GDM1 (cell line): ENCODE data around the gene PIK3CD.

Source experiments
- DNase-seq: peaks from one replicate; lab custom pipeline; 2025; lab: John Stamatoyannopoulos, UW

The PIK3CD gene

DNA sequence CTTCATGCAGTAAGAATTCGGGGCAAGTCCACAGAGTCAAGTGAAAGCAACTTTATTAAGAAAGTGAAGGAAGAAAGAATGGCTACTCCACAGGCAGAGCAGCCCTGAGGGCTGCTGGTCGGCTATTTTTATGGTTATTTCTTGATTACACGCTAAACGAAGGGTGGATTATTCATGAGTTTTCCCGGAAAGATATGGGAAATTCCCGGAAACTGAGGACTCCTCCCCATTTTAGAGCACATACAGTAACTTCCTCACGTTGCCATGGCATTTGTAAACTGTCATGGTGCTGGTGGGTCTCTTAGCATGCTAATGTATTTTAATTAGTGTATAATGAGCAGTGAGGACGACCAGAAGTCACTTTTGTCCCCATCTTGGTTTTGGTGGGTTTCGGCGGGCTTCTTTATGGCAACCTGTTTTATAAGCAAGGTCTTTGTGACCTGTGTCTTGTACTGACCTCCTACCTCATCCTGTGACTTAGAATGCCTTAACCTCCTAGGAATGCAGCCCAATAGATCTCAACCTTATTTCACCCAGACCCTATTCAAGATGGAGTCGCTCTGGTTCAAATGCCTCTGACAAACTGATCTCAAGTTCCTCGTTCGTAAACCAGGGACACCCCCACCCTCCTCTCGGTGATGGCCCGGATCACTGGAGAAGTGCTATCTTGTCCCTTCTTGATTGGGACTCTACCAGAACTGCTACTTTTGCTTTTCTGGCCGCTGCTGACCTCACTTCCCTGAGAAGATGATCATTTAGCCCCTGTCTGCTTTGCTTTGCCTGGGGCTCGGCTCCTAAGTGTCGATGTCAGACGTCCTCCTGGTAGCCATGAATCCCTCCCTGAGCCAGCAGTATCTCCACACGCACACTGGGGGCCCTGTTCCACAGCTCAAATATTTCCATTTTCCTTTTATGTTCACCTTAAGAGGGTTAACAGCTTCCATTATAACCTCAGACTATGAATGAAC is 123.5 kb downstream of the PIK3CD start:
- no peak for DNase-seq

DNA sequence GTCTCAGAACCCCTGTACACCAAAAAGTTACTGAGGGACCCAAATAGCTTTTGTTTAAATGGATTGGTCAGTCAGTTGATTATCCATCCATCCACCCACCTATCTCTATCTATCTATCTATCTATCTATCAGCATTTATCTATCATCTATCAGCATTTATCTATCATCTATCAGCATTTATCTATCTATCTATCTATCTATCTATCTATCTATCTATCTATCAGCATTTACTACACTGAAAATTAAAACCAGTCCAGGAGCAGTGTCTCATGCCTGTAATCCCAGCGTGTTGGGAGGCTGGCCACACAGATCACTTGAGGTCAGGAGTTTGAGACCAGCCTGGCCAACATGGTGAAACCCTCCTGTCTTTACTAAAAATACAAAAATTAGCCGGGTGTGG is 125.2 kb downstream of the PIK3CD start:
- DNase-seq: no peak
